Fibroblast of skin of right biceps (primary cell): Measurements from ENCODE around the gene BMI1.
"Not testable (repeated sequence)": the region's sequence is repeated elsewhere in the genome, so short reads cannot be mapped to it uniquely, and the experiment has no call there.

Experiments
- DNase-seq: peaks from one replicate; pipeline ENCODE4 v3.0.0-alpha.2; 2013

The BMI1 gene

DNA sequence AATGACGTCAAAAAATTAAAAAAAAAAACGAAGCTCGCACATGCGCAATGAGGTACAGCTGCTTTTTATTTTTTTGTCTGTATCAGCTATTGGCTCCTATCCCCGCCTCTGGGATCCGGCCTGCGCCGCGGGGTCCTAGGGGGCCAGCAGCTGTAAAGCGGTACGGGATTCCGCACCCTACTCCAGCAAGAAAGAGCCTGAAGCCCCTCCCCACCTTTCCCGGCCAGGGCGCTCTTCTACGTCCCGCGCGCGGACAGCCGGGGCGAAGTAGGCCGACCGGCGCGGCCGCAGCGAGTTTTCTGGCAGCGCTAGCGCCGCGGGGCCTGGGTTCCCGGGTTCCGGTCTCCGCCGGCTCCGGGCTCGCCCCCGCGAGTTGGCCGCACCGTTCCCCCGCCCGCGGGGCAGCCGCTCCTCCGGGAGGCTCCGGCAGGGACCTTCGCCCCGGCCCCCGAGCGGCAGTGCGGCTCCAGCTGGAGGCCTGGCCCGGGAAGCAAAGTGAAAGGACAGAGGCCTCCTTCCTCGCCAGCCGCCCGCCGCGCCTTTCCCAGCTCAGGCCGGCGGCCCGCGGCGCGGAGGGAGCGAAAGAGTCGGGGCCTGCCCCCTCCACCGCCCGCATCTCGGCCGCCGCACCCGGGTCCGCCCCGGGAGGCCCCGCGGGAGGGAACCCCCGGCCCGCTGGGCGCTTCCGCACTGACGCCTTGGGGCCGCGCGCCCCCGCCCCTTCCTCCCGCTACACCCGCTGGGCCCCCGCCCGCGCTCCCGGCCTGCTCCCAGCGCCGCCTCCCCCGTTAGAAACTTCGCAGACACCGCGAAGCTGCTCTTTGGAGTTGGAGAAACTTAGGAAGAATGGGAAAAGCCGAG lies 19.7 kb downstream of the BMI1 start:
- peak; percentile 81 for DNase-seq

GRCh38 chr10:22341190-22341925 lies 20.5 kb downstream of the BMI1 start:
- no peak for DNase-seq

DNA sequence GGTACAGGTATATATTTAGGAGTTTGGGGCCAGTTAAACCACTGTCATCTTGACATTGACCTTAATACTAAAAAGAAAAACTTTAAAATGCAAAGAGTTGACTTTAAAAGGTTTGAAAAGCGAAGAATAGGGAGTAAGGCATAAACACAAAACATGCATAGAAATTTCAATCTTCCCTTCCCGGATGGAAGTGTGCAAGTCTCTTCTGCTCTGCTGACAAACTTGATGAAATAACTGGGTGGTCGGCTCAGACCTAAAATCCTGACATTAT lies 21.0 kb downstream of the BMI1 start:
- no peak for DNase-seq

- no peak for DNase-seq
These were observed 21.5 kb downstream of the BMI1 start for GRCh38 chr10:22342421-22342820.

- DNase-seq = no peak
These were observed 22.8 kb downstream of the BMI1 start for GRCh38 chr10:22343731-22344130.

- DNase-seq = no peak
These were observed 23.4 kb downstream of the BMI1 start for GRCh38 chr10:22344249-22344648.

GRCh38 chr10:22344781-22345300 lies 23.9 kb downstream of the BMI1 start:
- no peak for DNase-seq

GRCh38 chr10:22345301-22346095 lies 24.6 kb downstream of the BMI1 start, which contains the start of gene SPAG6:
SPAG6 (plus strand) TSS chr10:22345496; CDS start chr10:22345612, 116 bp downstream.
- DNase-seq = peak; percentile 26

DNA sequence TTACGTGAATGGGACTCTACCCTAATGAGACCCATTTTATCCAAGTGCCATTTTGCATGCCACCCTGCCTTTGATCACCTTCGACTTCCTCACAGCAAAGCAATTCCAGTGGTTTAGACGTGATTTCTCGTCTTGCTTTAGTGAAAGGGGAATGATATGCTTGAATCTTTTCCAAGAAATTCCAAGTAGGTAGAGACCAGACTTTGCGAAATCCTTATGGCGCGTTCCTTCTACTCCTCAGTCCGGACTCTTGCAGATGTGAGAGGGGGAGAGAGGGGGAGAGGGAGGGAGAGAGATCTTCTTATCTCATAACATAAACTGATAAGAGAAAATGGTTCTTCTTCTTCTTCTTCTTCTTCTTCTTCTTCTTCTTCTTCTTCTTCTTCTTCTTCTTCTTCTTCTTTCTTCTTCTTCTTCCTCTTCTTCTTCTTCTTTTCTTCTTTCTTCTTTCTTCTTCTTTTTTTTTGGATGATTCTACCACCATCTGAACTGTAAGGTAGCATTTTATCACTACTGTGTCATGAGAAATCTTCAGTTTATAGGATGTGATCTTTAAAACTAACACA lies 25.3 kb downstream of the BMI1 start:
- no peak for DNase-seq

DNA sequence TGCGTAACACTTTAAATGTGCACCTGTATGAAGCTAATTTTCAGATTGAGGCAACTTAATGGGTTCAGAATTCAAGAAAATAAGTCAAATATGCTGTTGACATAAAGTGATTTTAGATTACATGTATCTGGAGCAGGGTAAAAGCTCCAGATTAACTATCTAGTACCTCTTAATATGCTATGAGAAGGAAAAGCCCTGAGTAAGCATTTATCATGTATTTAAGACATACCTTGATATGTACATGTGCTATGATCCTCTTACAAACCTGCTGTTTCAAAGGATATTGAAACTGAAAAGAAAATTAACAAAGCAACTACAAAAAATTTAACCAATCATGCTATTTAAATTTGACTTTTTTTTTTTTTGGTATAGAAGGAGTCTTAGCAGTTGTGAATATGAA lies 28.9 kb downstream of the BMI1 start:
- no peak for DNase-seq

DNA sequence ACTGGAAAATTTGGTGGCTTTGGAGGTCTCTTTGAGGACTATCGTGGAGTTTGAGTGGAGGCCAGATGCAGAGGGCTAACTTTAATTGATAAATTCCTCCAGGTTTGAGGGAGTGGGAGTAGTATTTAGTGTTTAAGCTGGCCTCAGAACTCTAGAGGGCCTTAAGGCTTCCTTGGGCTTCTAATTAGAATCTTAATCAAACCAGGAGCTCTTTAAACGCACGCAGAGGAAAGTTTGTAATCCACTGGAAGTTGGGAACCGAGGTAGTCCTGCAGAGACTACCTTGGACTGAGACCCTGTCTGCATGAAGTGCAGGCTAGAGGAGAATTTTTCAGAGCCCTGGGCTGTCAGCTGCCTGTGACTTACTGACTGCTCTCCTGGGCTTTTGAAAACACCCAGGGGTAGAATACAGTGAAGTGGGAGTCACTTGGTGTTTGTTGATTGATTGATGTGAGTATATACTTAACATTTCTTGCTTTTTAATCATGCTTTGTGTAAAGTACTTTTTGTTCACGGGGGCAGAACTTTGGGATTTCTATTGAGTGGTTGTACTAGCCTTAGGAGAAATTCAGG lies 30.3 kb downstream of the BMI1 start:
- no peak for DNase-seq

DNA sequence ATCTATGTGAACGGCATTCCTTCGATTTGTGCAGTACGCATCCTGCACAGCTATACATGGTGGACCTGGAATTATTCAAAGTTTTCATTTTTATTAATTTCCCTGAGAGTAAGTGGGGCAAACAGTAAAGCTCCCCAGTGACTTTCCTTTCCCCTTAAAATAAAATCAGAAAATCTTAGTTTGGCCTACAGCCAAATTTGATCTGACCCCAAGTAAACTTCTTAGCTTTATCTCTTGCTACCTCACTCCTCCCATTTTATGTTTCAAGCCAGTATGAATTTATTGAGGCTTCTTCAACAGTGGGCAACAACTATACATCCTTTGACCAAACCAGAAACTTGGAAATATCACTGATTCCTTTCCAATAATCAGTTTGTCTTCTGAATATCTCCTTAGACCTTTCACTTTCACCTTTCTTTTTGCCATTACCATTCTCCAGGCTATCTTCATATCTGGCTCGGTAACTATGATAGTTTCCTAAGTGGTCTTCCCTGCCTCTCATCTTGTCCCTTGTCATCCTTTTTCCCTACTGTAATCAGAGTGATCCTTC lies 35.5 kb downstream of the BMI1 start:
- DNase-seq = no peak

DNA sequence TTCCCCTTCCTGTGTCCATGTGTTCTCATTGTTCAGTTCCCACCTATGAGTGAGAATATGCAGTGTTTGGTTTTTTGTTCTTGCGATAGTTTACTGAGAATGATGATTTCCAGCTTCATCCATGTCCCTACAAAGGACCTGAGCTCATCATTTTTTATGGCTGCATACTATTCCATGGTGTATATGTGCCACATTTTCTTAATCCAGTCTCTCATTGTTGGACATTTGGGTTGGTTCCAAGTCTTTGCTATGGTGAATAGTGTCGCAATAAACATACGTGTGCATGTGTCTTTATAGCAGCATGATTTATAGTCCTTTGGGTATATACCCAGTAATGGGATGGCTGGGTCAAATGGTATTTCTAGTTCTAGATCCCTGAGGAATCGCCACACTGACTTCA lies 36.9 kb downstream of the BMI1 start:
- DNase-seq = not testable (repeated sequence)

DNA sequence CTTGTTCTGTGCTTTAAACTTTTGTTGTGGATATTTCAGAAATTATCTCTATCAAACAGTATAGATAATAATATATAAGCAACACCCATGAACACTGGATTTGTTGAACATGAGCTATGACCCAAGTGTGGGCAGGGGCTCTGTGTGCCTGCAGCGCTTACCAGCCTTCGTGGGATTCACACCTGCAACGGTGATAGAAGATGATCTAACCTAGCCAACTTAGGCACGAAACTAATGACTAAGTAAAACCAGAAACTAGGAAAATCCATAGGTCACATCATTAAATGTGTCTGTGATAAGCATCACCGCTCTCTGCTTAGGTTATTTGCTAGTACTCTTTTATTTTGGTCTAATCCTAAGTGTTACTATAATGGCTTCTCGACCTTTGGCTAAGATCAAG lies 42.4 kb downstream of the BMI1 start:
- DNase-seq = no peak

GRCh38 chr10:22364407-22365140 lies 43.7 kb downstream of the BMI1 start:
- DNase-seq = no peak

DNA sequence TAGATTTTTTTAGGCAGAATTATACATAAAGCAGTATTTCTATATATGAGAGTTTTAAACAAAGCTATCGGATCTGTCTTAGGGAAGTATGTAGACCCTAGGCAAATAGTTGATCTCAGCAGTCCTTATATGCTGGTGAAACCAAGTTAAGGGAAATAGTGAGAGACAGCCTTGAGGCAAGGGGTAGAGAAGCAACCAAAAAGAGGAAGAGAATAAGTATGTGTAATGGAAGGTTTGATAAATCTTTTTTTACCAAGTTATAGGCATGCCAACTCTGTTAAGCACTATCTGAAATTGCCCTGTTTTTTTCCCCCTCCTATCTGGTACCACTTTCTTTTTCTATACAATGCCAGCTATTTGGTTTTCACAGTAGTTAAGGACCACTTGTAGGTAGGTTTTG lies 44.3 kb downstream of the BMI1 start:
- no peak for DNase-seq

DNA sequence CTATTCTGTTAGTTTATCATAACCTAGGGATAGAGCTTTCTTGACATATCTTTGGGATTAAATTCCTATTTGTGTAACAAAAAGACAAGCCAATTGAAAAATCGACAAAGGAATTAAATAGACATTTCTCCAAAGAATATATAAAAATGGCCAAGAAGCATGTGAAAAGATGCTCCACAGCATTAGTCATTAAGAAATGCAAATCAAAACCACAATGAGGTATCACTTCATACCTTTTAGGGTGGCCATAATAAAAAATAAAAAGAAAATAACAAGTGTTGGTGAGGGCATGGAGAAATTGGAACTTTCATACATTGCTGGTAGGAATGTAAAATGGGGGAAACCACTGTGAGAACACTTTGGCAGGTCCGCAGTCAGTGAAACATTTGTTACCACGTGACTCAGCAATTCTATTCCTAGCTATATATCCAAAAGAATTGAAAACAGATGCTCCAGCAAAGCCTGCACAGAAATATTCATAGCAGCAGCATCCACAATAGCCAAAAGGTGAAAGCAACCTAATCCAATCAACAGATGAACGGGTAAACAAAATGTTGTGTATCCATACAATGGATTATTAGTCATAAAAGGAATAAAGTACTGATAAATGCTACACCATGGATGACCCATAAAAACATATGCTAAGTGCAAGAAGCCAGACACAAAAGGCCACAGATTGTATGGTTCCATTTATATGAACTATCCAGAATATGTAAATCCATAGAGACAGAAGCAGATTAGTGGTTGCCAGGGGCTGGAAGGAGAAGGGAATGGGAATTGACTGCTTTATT lies 44.9 kb downstream of the BMI1 start:
- peak; percentile 60 for DNase-seq

- DNase-seq = no peak
These were observed 45.5 kb downstream of the BMI1 start for GRCh38 chr10:22366435-22366703.

DNA sequence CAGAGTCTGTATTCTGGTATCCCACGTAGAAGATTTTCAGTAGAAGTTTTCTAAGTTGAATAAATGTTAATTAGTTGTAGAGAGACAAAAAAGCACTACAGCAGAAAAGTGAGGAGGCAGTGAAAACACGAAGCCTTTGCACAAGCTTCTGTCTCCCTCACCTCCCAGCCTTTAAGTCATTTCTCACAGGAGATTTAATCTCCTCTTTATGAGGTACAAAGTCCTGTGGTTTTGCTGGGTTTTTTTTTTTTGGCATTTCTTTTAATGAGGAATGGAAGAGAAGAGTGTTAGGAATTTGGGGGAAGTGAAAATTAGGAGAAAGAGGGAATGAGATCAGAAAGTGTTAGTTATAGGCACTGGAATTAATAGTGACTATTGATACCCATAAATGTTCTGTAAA lies 45.9 kb downstream of the BMI1 start:
- DNase-seq = no peak

GRCh38 chr10:22367471-22367870 lies 46.6 kb downstream of the BMI1 start:
- DNase-seq = no peak

- DNase-seq = no peak
These were observed 47.5 kb downstream of the BMI1 start for GRCh38 chr10:22368402-22368801.
